ENCODE data around the gene PDZD4. TPM values are rescaled to one million over a fixed set of nuclear protein-coding genes. Genes with fewer than 3 reads are reported as not detected.

The PDZD4 gene
- total and polyA plus RNA-seq, 10 of the 15 experiments (the other 5 are each of a cell fraction or from before 2014, with no cell fraction given): 0.01 to 0.15 (median 0.04) TPM; not detected in 6

DNA sequence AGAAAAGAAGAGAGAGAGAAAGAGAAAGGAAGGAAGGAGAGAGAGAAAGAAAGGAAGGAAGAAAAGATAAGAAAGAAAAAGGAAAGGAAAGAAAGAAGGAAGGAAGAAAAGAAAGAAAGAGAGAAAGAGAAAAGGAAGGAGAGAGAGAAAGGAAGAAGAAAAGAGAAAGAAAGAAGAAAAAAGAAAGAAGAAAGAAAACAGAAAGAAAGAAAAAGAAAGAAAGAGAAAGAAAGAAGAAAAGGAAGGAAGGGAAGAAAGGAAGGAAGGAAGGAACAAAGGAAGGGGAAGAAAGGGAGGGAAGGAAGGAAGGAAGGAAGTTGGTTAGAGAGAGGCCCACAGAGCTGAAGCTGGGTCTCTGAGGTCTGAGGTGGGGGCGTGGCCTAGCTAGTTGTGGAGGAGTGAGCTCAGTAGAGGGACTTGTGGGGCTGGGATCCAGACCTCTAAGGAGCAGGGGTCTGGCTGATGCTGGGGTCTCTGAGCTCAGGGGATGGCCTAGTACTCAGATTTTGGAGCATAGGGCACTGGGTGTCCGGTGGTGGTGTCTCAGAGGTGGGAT, 27.1 kb upstream of the PDZD4 start:
- RAD21 ChIA-PET (ENCODE audit: unreplicated experiment): no interaction called here
- no peak for DNase-seq (ENCODE audit: low read depth, low spot score)
- 0% methylated on average over 2 of the region's 2 CpGs for WGBS (ENCODE audit: insufficient coverage, insufficient replicate concordance, low lambda C conversion rate, missing lambda C conversion rate)
- no peaks in the 10 kb centered on the region for H3K4me1 ChIP-seq (ENCODE audit: control insufficient read depth, insufficient read depth, low read length)
- POLR2A ChIA-PET: no interaction called here
- H3K4me2 ChIP-seq (ENCODE audit: control insufficient read depth, insufficient read depth): no peak overlapping the region
- intact Hi-C loops (cut with micrococcal nuclease; ENCODE audit: unreplicated experiment) (no loop called here), in situ Hi-C loops (cut with MboI) (no loop called here)
- no peaks in the 10 kb centered on the region for H3K79me2 ChIP-seq (ENCODE audit: control insufficient read depth, insufficient read depth, low read length)
- H3K9ac ChIP-seq (ENCODE audit: control insufficient read depth, insufficient read depth, low read length): no peak overlapping the region
- CTCF ChIA-PET: no interaction called here
- H3K9me3 ChIP-seq (replicated peaks; ENCODE audit: control insufficient read depth, insufficient read depth, low read length): no peaks in the 10 kb centered on the region
- no peaks in the 10 kb centered on the region for H3K36me3 ChIP-seq (ENCODE audit: control insufficient read depth in 2 of 2, insufficient read depth in 2 of 2, low read length in 1 of 2)
- no peak for FAIRE-seq
- no peak for ATAC-seq
- H3K27ac ChIP-seq (ENCODE audit: control insufficient read depth, insufficient read depth): no peak overlapping the region
- H4K20me1 ChIP-seq (ENCODE audit: control insufficient read depth, insufficient read depth): no peaks in the 10 kb centered on the region
- SMC1A ChIA-PET (ENCODE audit: uncharacterized antibody, unreplicated experiment): no interaction called here
- no peaks in the 10 kb centered on the region; a peak in 2 of 4 replicates for H3K27me3 ChIP-seq (replicated peaks in 1 of 2; ENCODE audit: control insufficient read depth in 2 of 2, insufficient read depth in 2 of 2, low read length in 1 of 2)
- H2AFZ ChIP-seq (ENCODE audit: control insufficient read depth, low read depth, low read length): no peak overlapping the region
- BruUV-seq (replicated peaks): no TSS peak
- TF ChIP-seq, protein P1, sequence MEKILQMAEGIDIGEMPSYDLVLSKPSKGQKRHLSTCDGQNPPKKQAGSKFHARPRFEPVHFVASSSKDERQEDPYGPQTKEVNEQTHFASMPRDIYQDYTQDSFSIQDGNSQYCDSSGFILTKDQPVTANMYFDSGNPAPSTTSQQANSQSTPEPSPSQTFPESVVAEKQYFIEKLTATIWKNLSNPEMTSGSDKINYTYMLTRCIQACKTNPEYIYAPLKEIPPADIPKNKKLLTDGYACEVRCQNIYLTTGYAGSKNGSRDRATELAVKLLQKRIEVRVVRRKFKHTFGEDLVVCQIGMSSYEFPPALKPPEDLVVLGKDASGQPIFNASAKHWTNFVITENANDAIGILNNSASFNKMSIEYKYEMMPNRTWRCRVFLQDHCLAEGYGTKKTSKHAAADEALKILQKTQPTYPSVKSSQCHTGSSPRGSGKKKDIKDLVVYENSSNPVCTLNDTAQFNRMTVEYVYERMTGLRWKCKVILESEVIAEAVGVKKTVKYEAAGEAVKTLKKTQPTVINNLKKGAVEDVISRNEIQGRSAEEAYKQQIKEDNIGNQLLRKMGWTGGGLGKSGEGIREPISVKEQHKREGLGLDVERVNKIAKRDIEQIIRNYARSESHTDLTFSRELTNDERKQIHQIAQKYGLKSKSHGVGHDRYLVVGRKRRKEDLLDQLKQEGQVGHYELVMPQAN (conservative IDR thresholded peaks at IDR 0.05): no peak
- no peak overlapping the region for H3K4me3 ChIP-seq

GRCh38 chrX:153854702-153855101, 24.4 kb upstream of the PDZD4 start:
- no peaks in the 10 kb centered on the region for H3K9me3 ChIP-seq (replicated peaks; ENCODE audit: control insufficient read depth, insufficient read depth, low read length)
- H3K4me3 ChIP-seq: no peak overlapping the region
- H3K36me3 ChIP-seq (ENCODE audit: control insufficient read depth in 2 of 2, insufficient read depth in 2 of 2, low read length in 1 of 2): no peaks in the 10 kb centered on the region
- ATAC-seq (no peak), DNase-seq (ENCODE audit: low read depth, low spot score) (no peak), FAIRE-seq (no peak)
- H3K9ac ChIP-seq (ENCODE audit: control insufficient read depth, insufficient read depth, low read length): no peak overlapping the region
- no TSS peak for BruUV-seq (replicated peaks)
- H4K20me1 ChIP-seq (ENCODE audit: control insufficient read depth, insufficient read depth): no peaks in the 10 kb centered on the region
- intact Hi-C loops (cut with micrococcal nuclease; ENCODE audit: unreplicated experiment) (no loop called here), in situ Hi-C loops (cut with MboI) (no loop called here)
- H3K4me1 ChIP-seq (ENCODE audit: control insufficient read depth, insufficient read depth, low read length): no peaks in the 10 kb centered on the region
- no peak overlapping the region for H3K4me2 ChIP-seq (ENCODE audit: control insufficient read depth, insufficient read depth)
- no peaks in the 10 kb centered on the region for H3K79me2 ChIP-seq (ENCODE audit: control insufficient read depth, insufficient read depth, low read length)
- RAD21 ChIA-PET (ENCODE audit: unreplicated experiment): no interaction called here
- H2AFZ ChIP-seq (ENCODE audit: control insufficient read depth, low read depth, low read length): no peak overlapping the region
- SMC1A ChIA-PET (ENCODE audit: uncharacterized antibody, unreplicated experiment): no interaction called here
- POLR2A ChIA-PET: no interaction called here
- CTCF ChIA-PET: no interaction called here
- no peak overlapping the region for H3K27ac ChIP-seq (ENCODE audit: control insufficient read depth, insufficient read depth)
- peaks cover 0 to 2% of the 10 kb centered on the region in 2 experiments; a peak in 2 of 4 replicates for H3K27me3 ChIP-seq (replicated peaks in 1 of 2; ENCODE audit: control insufficient read depth in 2 of 2, insufficient read depth in 2 of 2, low read length in 1 of 2)
- 49% methylated on average over 9 of the region's 9 CpGs for whole genome bisulfite sequencing (ENCODE audit: insufficient coverage, insufficient replicate concordance, low lambda C conversion rate, missing lambda C conversion rate)
- TF ChIP-seq IKZF2 (IDR thresholded peaks at IDR 0.05): no peak
- no peak for TF ChIP-seq ESRRA (IDR thresholded peaks at IDR 0.05; ENCODE audit: low read length)
- TF ChIP-seq TAF1 (IDR thresholded peaks at IDR 0.05; ENCODE audit: borderline replicate concordance, low read depth, low read length): no peak
- TF ChIP-seq NR2C2 (IDR thresholded peaks at IDR 0.05; ENCODE audit: borderline replicate concordance, control insufficient read depth, insufficient read length, low read depth): no peak
- TF ChIP-seq NBN (IDR thresholded peaks at IDR 0.05): no peak
- no peak for TF ChIP-seq LARP7 (IDR thresholded peaks at IDR 0.05)
- TF ChIP-seq ZBTB40 (IDR thresholded peaks at IDR 0.05; ENCODE audit: borderline replicate concordance): no peak
- no peak for TF ChIP-seq ATF7 (IDR thresholded peaks at IDR 0.05; ENCODE audit: low read depth)
- TF ChIP-seq ZNF274 (IDR thresholded peaks at IDR 0.05; ENCODE audit: insufficient read depth, insufficient read length): no peak
- TF ChIP-seq SRF (IDR thresholded peaks at IDR 0.05; ENCODE audit: low read depth in 2 of 2, low read length in 2 of 2): no peak
- TF ChIP-seq EGR1 (IDR thresholded peaks at IDR 0.05; ENCODE audit: borderline replicate concordance in 1 of 2, low read depth in 2 of 2, low read length in 2 of 2): no peak

All from GM12878 (cell line).